ENCODE results near the gene ARID2.

Gene ARID2

GRCh38 chr12:45914090-45914489, 184.6 kb downstream of the ARID2 start:
- peak overlapping the region in 1 of 2 experiments; percentile 11 for H3K4ac ChIP-seq (ENCODE audit: low read depth in 1 of 2, low read length in 2 of 2)

GRCh38 chr12:45915405-45915804, 185.9 kb downstream of the ARID2 start:
- Histone ChIP-seq H3K27me3 (ENCODE audit: control insufficient read depth in 1 of 2, insufficient read depth in 1 of 2, low read length in 2 of 2) (no peaks in the 10 kb centered on the region), H3K14ac (ENCODE audit: low read length in 2 of 2) (no peak overlapping the region), H4K91ac (ENCODE audit: low read length) (no peak overlapping the region), H3K18ac (ENCODE audit: low read depth in 1 of 2, low read length in 2 of 2) (no peak overlapping the region), H3K4me2 (ENCODE audit: low read length, poor library complexity, severe bottlenecking) (no peak overlapping the region), H2AFZ (ENCODE audit: low read depth, low read length) (no peak overlapping the region), H3K23ac (ENCODE audit: low read length in 2 of 2) (no peak overlapping the region), H3K36me3 (ENCODE audit: control insufficient read depth in 1 of 2, insufficient read depth in 2 of 2, low read depth in 1 of 2, low read length in 2 of 2) (peaks cover 6 to 29% of the 10 kb centered on the region in 2 experiments), H3K9me3 (ENCODE audit: control insufficient read depth, low read length) (no peaks in the 10 kb centered on the region), H3K4me3 (ENCODE audit: insufficient read depth in 1 of 2, low read depth in 1 of 2, low read length in 2 of 2) (no peak overlapping the region), H3K27ac (ENCODE audit: low read length, poor library complexity, severe bottlenecking) (no peak overlapping the region), H2BK5ac (ENCODE audit: low read depth, low read length, poor library complexity, severe bottlenecking) (no peak overlapping the region), H3K4ac (ENCODE audit: low read depth in 1 of 2, low read length in 2 of 2) (no peak overlapping the region), H3K79me1 (replicated peaks; ENCODE audit: low read length, poor library complexity, severe bottlenecking) (no peaks in the 10 kb centered on the region), H3K9ac (ENCODE audit: low read length) (no peak overlapping the region), H3K4me1 (ENCODE audit: control insufficient read depth, insufficient read depth, low read depth, low read length) (peaks cover 3% of the 10 kb centered on the region), H2BK15ac (ENCODE audit: low read depth, poor library complexity, severe bottlenecking) (no peak overlapping the region), H4K8ac (ENCODE audit: low read length) (no peak overlapping the region), H2AK5ac (ENCODE audit: low read length, severe bottlenecking) (no peak overlapping the region), H2BK12ac (ENCODE audit: low read length in 2 of 2) (no peak overlapping the region), H2BK120ac (ENCODE audit: low read depth, low read length) (no peak overlapping the region)
- WGBS: 93% methylated on average over 2 of the region's 2 CpGs
- DNase-seq: no peak

More at GRCh38 chr12:45914090-45914489, 184.6 kb downstream of the ARID2 start:
- peaks cover 6 to 17% of the 10 kb centered on the region in 2 experiments for H3K36me3 ChIP-seq (ENCODE audit: control insufficient read depth in 1 of 2, insufficient read depth in 2 of 2, low read depth in 1 of 2, low read length in 2 of 2)
- peak; percentile 80 for DNase-seq
- H3K18ac ChIP-seq (ENCODE audit: low read depth in 1 of 2, low read length in 2 of 2): no peak overlapping the region
- H4K91ac ChIP-seq (ENCODE audit: low read length): no peak overlapping the region
- H4K8ac ChIP-seq (ENCODE audit: low read length): no peak overlapping the region
- H3K9ac ChIP-seq (ENCODE audit: low read length): no peak overlapping the region
- H3K79me1 ChIP-seq (replicated peaks; ENCODE audit: low read length, poor library complexity, severe bottlenecking): no peaks in the 10 kb centered on the region
- no peak overlapping the region for H2BK5ac ChIP-seq (ENCODE audit: low read depth, low read length, poor library complexity, severe bottlenecking)
- H2AFZ ChIP-seq (ENCODE audit: low read depth, low read length): no peak overlapping the region
- no peak overlapping the region for H3K14ac ChIP-seq (ENCODE audit: low read length in 2 of 2)
- H3K4me2 ChIP-seq (ENCODE audit: low read length, poor library complexity, severe bottlenecking): no peak overlapping the region
- H2BK15ac ChIP-seq (ENCODE audit: low read depth, poor library complexity, severe bottlenecking): no peak overlapping the region
- H2BK12ac ChIP-seq (ENCODE audit: low read length in 2 of 2): no peak overlapping the region
- peaks cover 3% of the 10 kb centered on the region for H3K4me1 ChIP-seq (ENCODE audit: control insufficient read depth, insufficient read depth, low read depth, low read length)
- 58% methylated on average over 1 of the region's 1 CpG for WGBS
- H3K4me3 ChIP-seq (ENCODE audit: insufficient read depth in 1 of 2, low read depth in 1 of 2, low read length in 2 of 2): no peak overlapping the region
- H3K27me3 ChIP-seq (ENCODE audit: control insufficient read depth in 1 of 2, insufficient read depth in 1 of 2, low read length in 2 of 2): no peaks in the 10 kb centered on the region
- H3K27ac ChIP-seq (ENCODE audit: low read length, poor library complexity, severe bottlenecking): peak overlapping the region; percentile 1
- no peaks in the 10 kb centered on the region for H3K9me3 ChIP-seq (ENCODE audit: control insufficient read depth, low read length)
- H2BK120ac ChIP-seq (ENCODE audit: low read depth, low read length): no peak overlapping the region
- no peak overlapping the region for H3K23ac ChIP-seq (ENCODE audit: low read length in 2 of 2)
- H2AK5ac ChIP-seq (ENCODE audit: low read length, severe bottlenecking): no peak overlapping the region

GRCh38 chr12:45918818-45919217, 189.3 kb downstream of the ARID2 start:
- Histone ChIP-seq H3K18ac (ENCODE audit: low read depth in 1 of 2, low read length in 2 of 2) (no peak overlapping the region), H3K23ac (ENCODE audit: low read length in 2 of 2) (no peak overlapping the region), H2BK12ac (ENCODE audit: low read length in 2 of 2) (no peak overlapping the region), H3K4ac (ENCODE audit: low read depth in 1 of 2, low read length in 2 of 2) (no peak overlapping the region), H2BK15ac (ENCODE audit: low read depth, poor library complexity, severe bottlenecking) (no peak overlapping the region), H3K9me3 (ENCODE audit: control insufficient read depth, low read length) (no peaks in the 10 kb centered on the region), H3K36me3 (ENCODE audit: control insufficient read depth in 1 of 2, insufficient read depth in 2 of 2, low read depth in 1 of 2, low read length in 2 of 2) (peaks cover 10 to 57% of the 10 kb centered on the region in 2 experiments), H2AK5ac (ENCODE audit: low read length, severe bottlenecking) (no peak overlapping the region), H3K4me3 (ENCODE audit: insufficient read depth in 1 of 2, low read depth in 1 of 2, low read length in 2 of 2) (no peak overlapping the region), H3K27me3 (ENCODE audit: control insufficient read depth in 1 of 2, insufficient read depth in 1 of 2, low read length in 2 of 2) (no peaks in the 10 kb centered on the region), H4K91ac (ENCODE audit: low read length) (no peak overlapping the region), H2AFZ (ENCODE audit: low read depth, low read length) (no peak overlapping the region), H2BK5ac (ENCODE audit: low read depth, low read length, poor library complexity, severe bottlenecking) (no peak overlapping the region), H3K9ac (ENCODE audit: low read length) (no peak overlapping the region), H3K4me2 (ENCODE audit: low read length, poor library complexity, severe bottlenecking) (no peak overlapping the region), H2BK120ac (ENCODE audit: low read depth, low read length) (no peak overlapping the region), H3K27ac (ENCODE audit: low read length, poor library complexity, severe bottlenecking) (no peak overlapping the region), H3K4me1 (ENCODE audit: control insufficient read depth, insufficient read depth, low read depth, low read length) (peaks cover 3% of the 10 kb centered on the region), H3K79me1 (replicated peaks; ENCODE audit: low read length, poor library complexity, severe bottlenecking) (no peaks in the 10 kb centered on the region), H4K8ac (ENCODE audit: low read length) (no peak overlapping the region), H3K14ac (ENCODE audit: low read length in 2 of 2) (no peak overlapping the region)
- WGBS: no CpG with 5 or more reads among the region's 3 CpGs
- no peak for DNase-seq

GRCh38 chr12:45928309-45928708, 198.8 kb downstream of the ARID2 start:
- no peak overlapping the region for H4K8ac ChIP-seq (ENCODE audit: low read length)
- no peak overlapping the region for H2BK12ac ChIP-seq (ENCODE audit: low read length in 2 of 2)
- no peak overlapping the region for H2BK15ac ChIP-seq (ENCODE audit: low read depth, poor library complexity, severe bottlenecking)
- H3K14ac ChIP-seq (ENCODE audit: low read length in 2 of 2): no peak overlapping the region
- no peak overlapping the region for H2AK5ac ChIP-seq (ENCODE audit: low read length, severe bottlenecking)
- H3K4me3 ChIP-seq (ENCODE audit: insufficient read depth in 1 of 2, low read depth in 1 of 2, low read length in 2 of 2): no peak overlapping the region
- no peaks in the 10 kb centered on the region for H3K27me3 ChIP-seq (ENCODE audit: control insufficient read depth in 1 of 2, insufficient read depth in 1 of 2, low read length in 2 of 2)
- no peaks in the 10 kb centered on the region for H3K9me3 ChIP-seq (ENCODE audit: control insufficient read depth, low read length)
- no peak overlapping the region for H3K9ac ChIP-seq (ENCODE audit: low read length)
- H3K4me1 ChIP-seq (ENCODE audit: control insufficient read depth, insufficient read depth, low read depth, low read length): peaks cover 1% of the 10 kb centered on the region
- no peak for DNase-seq
- no peak overlapping the region for H3K4me2 ChIP-seq (ENCODE audit: low read length, poor library complexity, severe bottlenecking)
- H2BK5ac ChIP-seq (ENCODE audit: low read depth, low read length, poor library complexity, severe bottlenecking): no peak overlapping the region
- H3K36me3 ChIP-seq (ENCODE audit: control insufficient read depth in 1 of 2, insufficient read depth in 2 of 2, low read depth in 1 of 2, low read length in 2 of 2): peaks cover 7 to 91% of the 10 kb centered on the region in 2 experiments
- H3K27ac ChIP-seq (ENCODE audit: low read length, poor library complexity, severe bottlenecking): no peak overlapping the region
- peaks cover 14% of the 10 kb centered on the region for H3K79me1 ChIP-seq (replicated peaks; ENCODE audit: low read length, poor library complexity, severe bottlenecking)
- H3K23ac ChIP-seq (ENCODE audit: low read length in 2 of 2): no peak overlapping the region
- 96% methylated on average over 2 of the region's 2 CpGs for WGBS
- no peak overlapping the region for H2BK120ac ChIP-seq (ENCODE audit: low read depth, low read length)
- H3K4ac ChIP-seq (ENCODE audit: low read depth in 1 of 2, low read length in 2 of 2): no peak overlapping the region
- no peak overlapping the region for H4K91ac ChIP-seq (ENCODE audit: low read length)
- no peak overlapping the region for H2AFZ ChIP-seq (ENCODE audit: low read depth, low read length)
- H3K18ac ChIP-seq (ENCODE audit: low read depth in 1 of 2, low read length in 2 of 2): no peak overlapping the region

Data from mesenchymal stem cell (in vitro differentiated cells and primary cell).